ENCODE results near the gene MUC3A.
"Not testable (repeated sequence)": the region's sequence is repeated elsewhere in the genome, so short reads cannot be mapped to it uniquely, and the experiment has no call there.

The MUC3A gene

DNA sequence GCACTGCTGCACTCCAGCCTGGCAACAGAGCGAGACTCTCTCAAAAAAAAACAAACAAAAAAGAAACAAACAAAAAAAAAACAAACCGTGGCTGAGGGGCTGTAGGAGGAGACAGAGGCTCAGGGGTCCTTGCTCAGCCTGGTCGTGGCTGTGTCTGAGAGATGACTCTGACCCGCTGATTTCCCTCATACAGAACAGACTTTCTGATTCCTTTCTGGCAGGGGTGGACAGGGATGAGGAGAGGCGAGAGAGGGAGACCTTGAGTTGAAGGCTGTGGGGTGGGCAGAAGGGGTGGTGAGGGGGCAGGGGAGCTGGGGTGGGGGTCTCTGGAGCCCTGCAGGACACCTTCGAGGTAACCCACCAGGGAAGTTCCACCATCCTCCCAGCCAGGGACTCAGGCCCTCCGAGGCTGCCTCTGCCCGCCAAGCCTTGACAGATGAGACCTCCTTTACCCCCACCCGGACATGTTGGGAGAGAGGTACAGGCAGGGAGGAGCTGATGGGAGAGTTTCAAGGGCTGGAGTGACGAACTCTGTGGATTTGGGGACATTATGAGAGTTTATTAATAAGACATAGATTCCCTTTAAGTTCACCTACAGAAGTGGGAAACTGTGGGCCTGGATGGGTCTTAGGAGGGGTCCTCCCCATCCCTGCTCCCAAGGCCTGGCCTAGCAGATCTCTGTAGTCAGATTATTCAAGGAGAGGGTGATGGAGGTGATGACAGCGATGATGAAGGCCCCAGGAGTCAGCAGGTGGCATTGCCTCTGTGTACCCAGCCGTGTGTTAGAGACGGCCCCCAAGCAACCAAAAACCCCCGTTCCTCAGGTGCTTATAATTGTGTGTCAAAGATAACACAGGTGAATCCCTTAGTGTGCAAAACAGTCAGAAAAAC lies 22.0 kb downstream of the MUC3A start:
- peaks cover 5% of the 10 kb centered on the region for H3K9me3 Mint-ChIP-seq
- H3K4me1 Mint-ChIP-seq (ENCODE audit: low read depth) = peaks cover 8% of the 10 kb centered on the region
- no peak overlapping the region for H3K27ac Mint-ChIP-seq
- H3K36me3 Mint-ChIP-seq (ENCODE audit: low read depth) = no peaks in the 10 kb centered on the region
- H3K27me3 Mint-ChIP-seq = peaks cover 46% of the 10 kb centered on the region
- H3K4me3 Mint-ChIP-seq = no peak overlapping the region
- no peak for DNase-seq

DNA sequence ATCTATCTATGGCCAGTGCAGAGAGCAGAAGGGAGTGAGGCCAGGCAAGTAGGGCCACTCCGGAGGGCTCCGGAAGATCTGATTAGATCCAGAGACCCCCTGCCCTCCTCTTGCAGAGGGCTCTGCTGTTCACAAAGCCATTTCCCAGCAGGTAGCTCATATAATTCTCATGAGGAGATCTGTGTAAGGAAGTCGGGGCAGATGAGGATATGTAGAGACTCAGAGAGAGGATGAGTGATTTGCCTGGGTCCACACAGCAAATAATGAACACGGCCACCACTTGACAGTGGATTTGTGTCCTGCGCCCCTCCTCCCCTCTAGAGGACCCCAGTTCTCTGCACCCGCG lies 22.6 kb downstream of the MUC3A start:
- Mint-ChIP-seq H3K27me3 (peaks cover 41% of the 10 kb centered on the region), H3K4me1 (ENCODE audit: low read depth) (peaks cover 5% of the 10 kb centered on the region), H3K9me3 (peaks cover 5% of the 10 kb centered on the region), H3K36me3 (ENCODE audit: low read depth) (no peaks in the 10 kb centered on the region), H3K4me3 (no peak overlapping the region), H3K27ac (no peak overlapping the region)
- no peak for DNase-seq

DNA sequence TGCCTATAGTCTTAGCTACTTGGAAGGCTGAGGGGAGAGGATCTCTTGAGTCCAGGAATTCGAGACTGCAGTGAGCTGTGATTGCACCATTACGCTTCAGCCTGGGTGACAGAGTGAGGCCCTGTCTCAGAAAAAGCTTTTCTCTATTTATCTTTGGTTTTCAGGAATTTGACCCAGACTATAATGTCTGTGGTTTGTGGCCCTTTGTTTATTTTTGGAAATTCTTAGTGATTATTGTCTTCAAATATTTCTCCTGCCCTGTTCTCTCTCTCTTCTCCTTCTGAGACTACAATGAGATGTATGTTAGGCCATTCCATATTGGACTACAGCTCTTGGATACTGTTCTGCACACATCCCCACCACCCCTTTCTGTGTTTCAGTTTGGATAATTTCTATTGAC lies 24.7 kb downstream of the MUC3A start:
- no peak for DNase-seq
- peaks cover 21% of the 10 kb centered on the region for H3K27me3 Mint-ChIP-seq
- no peaks in the 10 kb centered on the region for H3K4me1 Mint-ChIP-seq (ENCODE audit: low read depth)
- peaks cover 5% of the 10 kb centered on the region for H3K9me3 Mint-ChIP-seq
- no peaks in the 10 kb centered on the region for H3K36me3 Mint-ChIP-seq (ENCODE audit: low read depth)
- H3K27ac Mint-ChIP-seq = no peak overlapping the region
- no peak overlapping the region for H3K4me3 Mint-ChIP-seq

DNA sequence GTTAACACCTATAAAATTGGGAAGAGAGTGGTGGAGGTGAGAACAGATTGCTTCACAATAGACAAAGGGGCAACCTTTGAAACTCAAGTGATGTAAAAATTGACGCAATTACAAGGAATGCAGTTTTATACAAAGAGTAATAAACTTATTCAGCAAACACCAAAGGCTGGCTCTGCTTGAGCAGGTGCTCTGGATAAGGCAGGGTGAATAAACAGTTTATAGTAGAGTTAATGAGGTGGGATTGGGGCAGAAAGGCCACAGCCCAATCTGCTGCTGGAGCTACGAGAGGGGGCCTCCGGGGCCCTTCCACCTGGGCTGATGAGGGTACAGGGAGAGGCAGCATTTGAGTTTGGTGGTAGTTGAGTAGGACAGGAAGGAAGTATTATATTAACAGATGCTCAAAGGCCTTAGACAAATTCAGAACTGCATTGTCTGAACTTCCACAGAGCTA lies 26.1 kb downstream of the MUC3A start:
- no peak overlapping the region for H3K4me3 Mint-ChIP-seq
- no peak for DNase-seq
- peaks cover 12% of the 10 kb centered on the region for H3K27me3 Mint-ChIP-seq
- no peaks in the 10 kb centered on the region for H3K4me1 Mint-ChIP-seq (ENCODE audit: low read depth)
- H3K9me3 Mint-ChIP-seq = peaks cover 5% of the 10 kb centered on the region
- H3K36me3 Mint-ChIP-seq (ENCODE audit: low read depth) = no peaks in the 10 kb centered on the region
- no peak overlapping the region for H3K27ac Mint-ChIP-seq

DNA sequence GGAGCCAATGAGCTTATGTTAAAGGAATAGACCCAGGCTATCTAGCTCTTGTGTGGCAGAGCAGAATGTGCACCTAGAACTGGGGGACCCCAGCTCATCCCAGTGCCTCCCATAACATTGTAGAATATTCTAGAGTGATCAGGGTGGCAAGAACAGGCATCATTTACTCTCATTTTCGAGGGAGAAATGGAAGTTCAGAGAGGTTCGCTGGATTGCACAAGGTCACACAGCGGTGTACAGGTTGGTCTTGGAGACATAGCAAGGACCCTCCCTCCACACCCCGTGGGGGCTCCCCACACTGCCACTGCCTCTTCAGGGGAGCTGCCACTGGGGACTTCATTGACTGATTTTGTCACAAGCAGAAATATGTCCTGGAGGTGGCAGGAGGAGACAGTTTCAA lies 29.0 kb downstream of the MUC3A start:
- no peak overlapping the region for H3K4me3 Mint-ChIP-seq
- H3K4me1 Mint-ChIP-seq (ENCODE audit: low read depth) = no peaks in the 10 kb centered on the region

DNA sequence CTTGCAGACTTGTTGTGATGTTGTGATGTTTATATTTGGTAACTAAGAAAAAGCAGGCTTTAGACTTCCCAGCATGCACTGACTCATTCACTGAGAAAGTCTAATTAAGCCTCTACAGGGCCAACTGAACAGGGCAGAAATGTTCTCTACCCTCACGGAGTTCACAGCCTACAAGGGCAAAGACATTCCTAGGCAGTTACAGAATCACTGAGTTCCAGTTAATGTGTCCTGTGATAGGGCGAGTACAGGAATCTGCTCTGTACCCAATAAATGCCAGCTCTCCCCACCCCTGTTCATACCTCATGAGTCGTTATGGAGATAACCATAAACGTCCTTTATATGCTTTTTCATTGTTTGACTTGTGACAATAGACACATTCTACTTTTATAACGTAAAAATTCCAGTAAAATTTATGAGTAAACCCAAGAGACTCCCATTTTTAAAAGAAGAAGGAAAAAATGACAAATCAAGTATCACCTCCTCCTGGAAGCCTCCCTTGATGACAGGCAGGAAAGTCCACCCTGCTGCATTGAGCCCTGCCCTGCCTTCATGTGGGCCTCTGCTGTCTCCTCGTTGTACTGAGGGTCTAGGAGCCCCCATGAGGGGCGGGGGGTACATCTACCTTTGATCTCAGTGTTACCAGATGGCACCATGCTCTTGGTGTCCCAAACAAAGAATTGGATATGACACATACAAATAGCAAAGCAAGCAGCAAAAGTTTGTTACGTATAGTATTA lies 34.3 kb downstream of the MUC3A start:
- Mint-ChIP-seq H3K36me3 (ENCODE audit: low read depth) (no peaks in the 10 kb centered on the region), H3K9me3 (no peaks in the 10 kb centered on the region), H3K4me1 (ENCODE audit: low read depth) (no peaks in the 10 kb centered on the region), H3K27me3 (no peaks in the 10 kb centered on the region), H3K4me3 (no peak overlapping the region), H3K27ac (no peak overlapping the region)
- DNase-seq = no peak

More for the DNA sequence above, 29.0 kb downstream of the MUC3A start:
- H3K27ac Mint-ChIP-seq = no peak overlapping the region
- no peak for DNase-seq
- peaks cover 5% of the 10 kb centered on the region for H3K27me3 Mint-ChIP-seq
- H3K9me3 Mint-ChIP-seq = peaks cover 5% of the 10 kb centered on the region
- no peaks in the 10 kb centered on the region for H3K36me3 Mint-ChIP-seq (ENCODE audit: low read depth)

DNA sequence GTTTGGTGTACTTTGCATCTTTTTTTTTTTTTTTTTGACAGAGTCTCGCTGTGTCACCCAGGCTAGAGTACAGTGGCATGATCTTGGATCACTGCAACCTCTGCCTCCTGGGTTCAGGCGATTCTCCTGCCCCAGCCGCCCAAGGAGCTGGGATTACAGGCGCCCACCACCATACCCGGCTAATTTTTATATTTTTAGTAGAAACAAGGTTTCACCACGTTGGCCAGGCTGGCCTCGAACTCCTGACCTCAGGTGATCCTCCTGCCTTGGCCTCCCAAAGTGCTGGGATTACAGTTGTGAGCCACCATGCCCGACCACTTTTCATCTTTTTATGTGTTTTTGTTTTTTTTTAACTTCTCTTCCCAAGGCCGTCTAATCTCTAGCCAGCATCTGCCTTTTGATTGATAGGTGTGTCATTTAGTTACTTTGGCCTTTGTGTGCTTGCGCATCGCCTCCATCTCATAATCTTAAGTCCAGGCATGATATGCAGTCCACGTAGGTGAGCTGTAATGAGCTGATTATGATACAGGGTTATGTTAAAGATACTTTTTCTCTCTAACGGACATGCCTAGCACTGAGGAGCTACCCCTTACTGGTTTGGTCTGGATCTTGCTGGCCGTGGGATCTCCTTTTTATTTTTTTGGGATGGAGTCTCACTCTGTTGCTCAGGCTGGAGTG lies 35.0 kb downstream of the MUC3A start:
- DNase-seq; H3K9me3 Mint-ChIP-seq; H3K27me3 Mint-ChIP-seq; H3K4me1 Mint-ChIP-seq (ENCODE audit: low read depth); H3K36me3 Mint-ChIP-seq (ENCODE audit: low read depth); H3K4me3 Mint-ChIP-seq; H3K27ac Mint-ChIP-seq: not testable (repeated sequence)

DNA sequence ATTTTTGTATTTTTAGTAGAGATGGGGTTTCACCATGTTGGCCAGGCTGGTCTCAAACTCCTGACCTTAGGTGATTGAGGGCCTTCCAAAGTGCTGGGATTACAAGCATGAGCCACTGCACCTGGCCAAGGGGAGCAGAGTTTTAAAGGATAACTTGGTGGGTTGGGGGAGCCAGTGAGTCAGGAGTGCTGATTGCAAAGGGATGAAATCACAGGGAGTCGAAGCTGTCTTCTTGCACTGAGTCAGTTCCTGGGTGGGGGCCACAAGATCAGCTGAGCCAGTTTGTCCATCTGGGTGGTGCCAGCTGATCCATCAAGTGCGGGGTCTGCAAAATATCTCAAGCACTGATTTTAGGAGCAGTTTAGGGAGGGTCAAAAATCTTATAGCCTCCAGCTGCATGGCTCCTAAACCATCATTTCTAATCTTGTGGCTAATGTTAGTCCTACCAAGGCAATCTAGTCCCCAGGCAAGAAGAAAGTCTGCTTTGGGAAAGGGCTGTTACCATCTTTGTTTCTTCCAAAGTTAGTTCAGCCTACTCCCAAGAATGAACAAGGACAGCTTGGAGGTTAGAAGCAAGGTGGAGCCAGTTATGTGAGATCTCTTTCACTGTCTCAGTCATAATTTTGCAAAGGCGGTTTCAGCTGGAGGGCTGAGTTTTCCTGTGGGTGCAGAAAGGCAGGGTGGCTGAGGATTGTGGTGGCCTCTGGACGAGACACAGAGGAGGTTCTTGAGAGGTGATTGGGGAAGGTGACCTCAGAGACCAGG lies 35.9 kb downstream of the MUC3A start:
- not testable (repeated sequence) for H3K4me3 Mint-ChIP-seq; H3K27me3 Mint-ChIP-seq; H3K9me3 Mint-ChIP-seq; H3K36me3 Mint-ChIP-seq (ENCODE audit: low read depth); DNase-seq; H3K27ac Mint-ChIP-seq; H3K4me1 Mint-ChIP-seq (ENCODE audit: low read depth)

DNA sequence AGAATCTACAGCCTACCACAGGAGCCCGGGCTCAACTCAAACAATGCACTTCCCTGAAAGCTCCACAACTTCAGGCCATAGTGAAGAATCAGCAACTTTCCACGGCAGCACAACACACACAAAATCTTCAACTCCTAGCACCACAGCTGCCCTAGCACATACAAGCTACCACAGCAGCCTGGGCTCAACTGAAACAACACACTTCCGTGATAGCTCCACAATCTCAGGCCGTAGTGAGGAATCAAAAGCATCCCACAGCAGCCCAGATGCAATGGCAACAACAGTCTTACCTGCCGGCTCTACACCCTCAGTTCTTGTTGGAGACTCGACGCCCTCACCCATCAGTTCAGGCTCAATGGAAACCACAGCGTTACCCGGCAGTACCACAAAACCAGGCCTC lies 42.3 kb downstream of the MUC3A start:
- no peaks in the 10 kb centered on the region for H3K9me3 Mint-ChIP-seq
- no peaks in the 10 kb centered on the region for H3K27me3 Mint-ChIP-seq
- no peaks in the 10 kb centered on the region for H3K36me3 Mint-ChIP-seq (ENCODE audit: low read depth)
- H3K27ac Mint-ChIP-seq = no peak overlapping the region
- no peak for DNase-seq
- H3K4me1 Mint-ChIP-seq (ENCODE audit: low read depth) = no peaks in the 10 kb centered on the region
- H3K4me3 Mint-ChIP-seq = no peak overlapping the region

DNA sequence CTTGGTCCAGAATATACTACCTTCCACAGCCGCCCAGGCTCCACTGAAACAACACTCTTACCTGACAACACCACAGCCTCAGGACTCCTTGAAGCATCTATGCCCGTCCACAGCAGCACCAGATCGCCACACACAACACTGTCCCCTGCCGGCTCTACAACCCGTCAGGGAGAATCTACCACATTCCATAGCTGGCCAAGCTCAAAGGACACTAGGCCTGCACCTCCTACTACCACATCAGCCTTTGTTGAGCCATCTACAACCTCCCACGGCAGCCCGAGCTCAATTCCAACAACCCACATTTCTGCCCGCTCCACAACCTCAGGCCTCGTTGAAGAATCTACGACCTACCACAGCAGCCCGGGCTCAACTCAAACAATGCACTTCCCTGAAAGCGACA lies 42.9 kb downstream of the MUC3A start:
- not testable (repeated sequence) for H3K9me3 Mint-ChIP-seq; DNase-seq; H3K27me3 Mint-ChIP-seq; H3K27ac Mint-ChIP-seq; H3K4me3 Mint-ChIP-seq; H3K4me1 Mint-ChIP-seq (ENCODE audit: low read depth); H3K36me3 Mint-ChIP-seq (ENCODE audit: low read depth)

DNA sequence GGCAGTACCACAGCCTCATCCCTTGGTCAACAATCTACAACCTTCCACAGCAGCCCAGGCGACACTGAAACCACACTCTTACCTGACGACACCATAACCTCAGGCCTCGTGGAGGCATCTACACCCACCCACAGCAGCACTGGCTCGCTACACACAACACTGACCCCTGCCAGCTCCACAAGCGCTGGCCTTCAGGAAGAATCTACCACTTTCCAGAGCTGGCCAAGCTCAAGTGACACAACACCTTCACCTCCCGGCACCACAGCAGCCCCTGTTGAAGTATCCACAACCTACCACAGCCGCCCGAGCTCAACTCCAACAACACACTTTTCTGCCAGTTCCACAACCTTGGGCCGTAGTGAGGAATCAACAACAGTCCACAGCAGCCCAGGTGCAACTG lies 45.3 kb downstream of the MUC3A start:
- not testable (repeated sequence) for H3K27ac Mint-ChIP-seq; H3K36me3 Mint-ChIP-seq (ENCODE audit: low read depth); H3K4me3 Mint-ChIP-seq; H3K4me1 Mint-ChIP-seq (ENCODE audit: low read depth); H3K27me3 Mint-ChIP-seq; DNase-seq; H3K9me3 Mint-ChIP-seq

DNA sequence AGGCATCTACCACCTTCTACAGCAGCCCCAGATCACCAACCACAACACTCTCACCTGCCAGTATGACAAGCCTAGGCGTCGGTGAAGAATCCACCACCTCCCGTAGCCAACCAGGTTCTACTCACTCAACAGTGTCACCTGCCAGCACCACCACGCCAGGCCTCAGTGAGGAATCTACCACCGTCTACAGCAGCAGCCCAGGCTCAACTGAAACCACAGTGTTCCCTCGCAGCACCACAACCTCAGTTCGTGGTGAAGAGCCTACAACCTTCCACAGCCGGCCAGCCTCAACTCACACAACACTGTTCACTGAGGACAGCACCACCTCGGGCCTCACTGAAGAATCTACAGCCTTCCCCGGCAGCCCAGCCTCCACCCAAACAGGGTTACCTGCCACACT lies 49.2 kb downstream of the MUC3A start:
- H3K4me3 Mint-ChIP-seq; DNase-seq; H3K36me3 Mint-ChIP-seq (ENCODE audit: low read depth); H3K27ac Mint-ChIP-seq; H3K27me3 Mint-ChIP-seq; H3K9me3 Mint-ChIP-seq; H3K4me1 Mint-ChIP-seq (ENCODE audit: low read depth): not testable (repeated sequence)

DNA sequence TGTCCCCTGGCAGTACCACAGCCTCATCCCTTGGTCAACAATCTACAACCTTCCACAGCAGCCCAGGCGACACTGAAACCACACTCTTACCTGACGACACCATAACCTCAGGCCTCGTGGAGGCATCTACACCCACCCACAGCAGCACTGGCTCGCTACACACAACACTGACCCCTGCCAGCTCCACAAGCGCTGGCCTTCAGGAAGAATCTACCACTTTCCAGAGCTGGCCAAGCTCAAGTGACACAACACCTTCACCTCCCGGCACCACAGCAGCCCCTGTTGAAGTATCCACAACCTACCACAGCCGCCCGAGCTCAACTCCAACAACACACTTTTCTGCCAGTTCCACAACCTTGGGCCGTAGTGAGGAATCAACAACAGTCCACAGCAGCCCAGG lies 50.0 kb downstream of the MUC3A start:
- not testable (repeated sequence) for H3K27me3 Mint-ChIP-seq; H3K27ac Mint-ChIP-seq; DNase-seq; H3K9me3 Mint-ChIP-seq; H3K4me3 Mint-ChIP-seq; H3K4me1 Mint-ChIP-seq (ENCODE audit: low read depth); H3K36me3 Mint-ChIP-seq (ENCODE audit: low read depth)

DNA sequence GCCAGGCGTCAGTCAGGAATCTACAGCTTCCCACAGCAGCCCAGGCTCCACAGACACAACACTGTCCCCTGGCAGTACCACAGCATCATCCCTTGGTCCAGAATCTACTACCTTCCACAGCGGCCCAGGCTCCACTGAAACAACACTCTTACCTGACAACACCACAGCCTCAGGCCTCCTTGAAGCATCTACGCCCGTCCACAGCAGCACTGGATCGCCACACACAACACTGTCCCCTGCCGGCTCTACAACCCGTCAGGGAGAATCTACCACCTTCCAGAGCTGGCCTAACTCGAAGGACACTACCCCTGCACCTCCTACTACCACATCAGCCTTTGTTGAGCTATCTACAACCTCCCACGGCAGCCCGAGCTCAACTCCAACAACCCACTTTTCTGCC lies 50.7 kb downstream of the MUC3A start:
- not testable (repeated sequence) for H3K4me1 Mint-ChIP-seq (ENCODE audit: low read depth); H3K9me3 Mint-ChIP-seq; DNase-seq; H3K27me3 Mint-ChIP-seq; H3K27ac Mint-ChIP-seq; H3K4me3 Mint-ChIP-seq; H3K36me3 Mint-ChIP-seq (ENCODE audit: low read depth)
